RPMI7951 (cell line): ENCODE measurements around the gene MAPT. TPM values are rescaled to one million over a fixed set of nuclear protein-coding genes. Genes with fewer than 3 reads are reported as not detected.
A peak's percentile ranks its signal among the peaks of the same experiment; 100 is the strongest.
"Not testable (repeated sequence)": the region's sequence is repeated elsewhere in the genome, so short reads cannot be mapped to it uniquely, and the experiment has no call there.

Experiments
- DNase-seq: peaks from one replicate; pipeline ENCODE4 v3.0.0-alpha.2; 2012; ENCODE audit warnings: low read depth
- total RNA-seq: library from RNA; depleted of rRNA; stranded (reverse); fragments of >200 nt; shearing (Covaris generic); gene quantifications from 2 replicates; pipeline ENCODE4 v1.2.3, GENCODE V29; 2014

The MAPT gene
- total RNA-seq, 1 experiment from 2014 or later = 0.12 TPM

DNA sequence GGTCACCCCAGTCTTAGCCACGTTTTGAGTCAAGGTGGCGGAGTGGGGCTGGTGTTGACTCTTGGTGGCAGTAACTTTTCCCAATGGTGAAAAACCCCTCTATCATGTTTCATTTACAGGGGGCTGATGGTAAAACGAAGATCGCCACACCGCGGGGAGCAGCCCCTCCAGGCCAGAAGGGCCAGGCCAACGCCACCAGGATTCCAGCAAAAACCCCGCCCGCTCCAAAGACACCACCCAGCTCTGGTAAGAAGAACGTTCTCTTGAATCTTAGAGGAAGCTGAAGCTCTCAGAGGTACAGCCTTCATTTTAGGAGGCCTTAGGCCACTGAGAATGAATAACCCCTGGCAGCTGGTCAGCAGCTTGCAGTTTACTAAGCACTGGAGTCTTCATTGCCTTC, 97.0 kb downstream of the MAPT start:
- DNase-seq = no peak

DNA sequence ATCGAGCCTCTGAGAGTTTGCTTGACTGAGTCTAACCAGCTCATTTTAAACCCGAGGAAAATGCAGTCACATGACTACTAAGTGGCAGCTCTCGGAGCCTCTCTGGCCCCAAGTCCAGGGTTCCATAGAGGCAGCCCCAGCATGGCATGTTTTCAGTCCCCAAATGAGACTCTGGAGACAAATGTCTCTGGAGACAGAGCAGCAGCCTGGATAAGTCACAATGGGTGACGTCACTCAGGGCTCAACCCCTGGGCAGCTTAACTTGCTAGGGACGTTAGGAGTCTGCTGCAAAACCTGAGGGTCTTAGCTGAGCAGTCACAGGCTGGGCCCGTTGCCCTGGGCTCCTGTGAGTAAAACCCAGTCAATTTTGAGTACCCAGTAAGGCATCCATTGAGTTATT, 97.8 kb downstream of the MAPT start:
- DNase-seq = no peak

DNA sequence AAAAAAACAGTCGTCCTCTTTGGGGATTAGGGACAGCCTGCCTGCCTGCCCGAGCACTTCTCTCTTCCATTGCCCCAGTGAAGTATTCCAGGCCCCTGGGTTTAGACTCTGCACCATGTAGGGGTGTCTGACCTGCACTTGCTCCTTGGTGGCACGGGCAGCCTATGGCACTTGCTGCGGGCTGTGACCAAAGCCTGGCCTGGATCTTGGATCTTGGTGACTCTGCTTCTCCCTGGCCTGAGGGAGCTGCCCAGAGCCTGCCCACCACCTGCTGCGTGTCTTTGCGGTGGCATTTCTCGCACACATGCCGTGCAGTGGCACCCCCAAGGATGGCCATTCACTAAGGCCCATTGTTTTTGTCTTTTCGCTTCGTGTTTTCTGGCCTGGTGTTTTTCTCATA, 98.5 kb downstream of the MAPT start:
- no peak for DNase-seq

DNA sequence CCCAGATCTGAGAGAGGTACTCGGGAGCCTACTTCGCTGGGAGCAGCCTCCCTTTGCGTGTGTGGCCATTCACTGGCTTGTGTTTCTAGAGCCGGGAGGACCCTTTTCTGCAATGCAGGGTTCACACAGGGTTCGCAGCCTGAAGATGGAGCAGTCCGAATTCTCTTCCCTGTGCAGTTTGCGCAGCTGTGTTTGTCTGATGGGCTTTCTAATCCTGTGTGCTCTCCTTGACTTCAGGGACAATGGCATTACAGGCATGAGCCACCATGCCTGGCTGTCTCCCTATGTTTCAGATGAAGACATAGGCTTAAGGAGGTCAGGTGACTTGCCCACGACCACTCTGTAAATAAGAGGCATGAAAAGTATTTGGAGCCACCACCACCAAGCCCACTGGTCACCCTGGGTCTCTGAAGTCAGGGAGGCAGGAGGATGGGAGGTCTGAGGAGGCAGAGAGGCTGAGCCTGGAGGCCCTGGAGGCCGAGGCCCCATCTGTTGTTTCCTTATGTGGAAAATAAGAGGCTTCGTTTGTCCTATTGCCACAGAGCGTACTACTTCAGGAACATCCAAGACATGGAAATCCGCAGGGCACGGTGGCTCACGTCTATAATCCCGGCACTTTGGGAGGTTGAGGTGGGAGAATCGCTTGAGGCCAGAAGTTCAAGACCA, 99.7 kb downstream of the MAPT start:
- no peak for DNase-seq

DNA sequence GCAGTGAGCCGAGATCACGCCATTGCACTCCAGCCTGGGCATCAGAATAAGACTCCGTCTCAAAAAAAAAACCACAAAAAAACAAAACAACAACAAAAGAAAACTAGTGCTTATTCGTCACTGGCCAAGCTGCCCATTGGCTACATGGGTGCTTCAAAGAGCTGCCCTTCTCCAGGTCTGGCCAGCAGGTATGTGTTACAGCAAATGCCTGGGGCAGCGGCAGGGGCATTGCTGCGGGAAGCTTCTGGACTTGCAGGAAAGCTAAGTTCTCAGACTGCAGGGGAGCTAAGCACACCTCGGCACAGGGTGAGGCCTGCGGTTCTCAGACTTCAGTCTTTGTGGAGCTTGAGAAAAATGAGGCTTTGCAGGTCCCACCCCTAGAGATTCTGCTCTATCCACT, 100.6 kb downstream of the MAPT start:
- DNase-seq = no peak

DNA sequence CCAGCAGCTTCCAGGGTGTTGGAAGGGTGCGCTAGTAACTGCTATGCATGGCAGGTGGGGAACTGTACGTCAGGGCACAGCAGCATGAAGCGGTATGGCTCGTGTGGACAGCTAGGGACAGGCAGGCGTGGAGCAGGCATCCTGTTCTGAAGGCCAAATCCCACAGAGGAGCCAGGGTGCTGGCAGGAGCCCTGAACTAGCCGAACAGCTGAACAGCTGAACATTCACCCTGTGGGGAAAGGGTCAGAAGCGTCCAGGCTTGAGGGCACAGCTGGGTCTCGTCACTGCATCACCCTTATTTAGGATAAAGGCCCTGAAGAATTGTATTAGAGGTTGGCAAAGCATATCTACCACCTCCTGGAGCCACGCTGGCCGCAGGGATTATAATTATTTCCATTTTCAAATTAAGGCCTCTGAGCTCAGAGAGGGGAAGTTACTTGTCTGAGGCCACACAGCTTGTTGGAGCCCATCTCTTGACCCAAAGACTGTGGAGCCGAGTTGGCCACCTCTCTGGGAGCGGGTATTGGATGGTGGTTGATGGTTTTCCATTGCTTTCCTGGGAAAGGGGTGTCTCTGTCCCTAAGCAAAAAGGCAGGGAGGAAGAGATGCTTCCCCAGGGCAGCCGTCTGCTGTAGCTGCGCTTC, 101.4 kb downstream of the MAPT start:
- DNase-seq = no peak

DNA sequence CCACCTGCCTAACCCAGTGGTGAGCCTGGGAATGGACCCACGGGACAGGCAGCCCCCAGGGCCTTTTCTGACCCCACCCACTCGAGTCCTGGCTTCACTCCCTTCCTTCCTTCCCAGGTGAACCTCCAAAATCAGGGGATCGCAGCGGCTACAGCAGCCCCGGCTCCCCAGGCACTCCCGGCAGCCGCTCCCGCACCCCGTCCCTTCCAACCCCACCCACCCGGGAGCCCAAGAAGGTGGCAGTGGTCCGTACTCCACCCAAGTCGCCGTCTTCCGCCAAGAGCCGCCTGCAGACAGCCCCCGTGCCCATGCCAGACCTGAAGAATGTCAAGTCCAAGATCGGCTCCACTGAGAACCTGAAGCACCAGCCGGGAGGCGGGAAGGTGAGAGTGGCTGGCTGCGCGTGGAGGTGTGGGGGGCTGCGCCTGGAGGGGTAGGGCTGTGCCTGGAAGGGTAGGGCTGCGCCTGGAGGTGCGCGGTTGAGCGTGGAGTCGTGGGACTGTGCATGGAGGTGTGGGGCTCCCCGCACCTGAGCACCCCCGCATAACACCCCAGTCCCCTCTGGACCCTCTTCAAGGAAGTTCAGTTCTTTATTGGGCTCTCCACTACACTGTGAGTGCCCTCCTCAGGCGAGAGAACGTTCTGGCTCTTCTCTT, 102.1 kb downstream of the MAPT start:
- DNase-seq = no peak

DNA sequence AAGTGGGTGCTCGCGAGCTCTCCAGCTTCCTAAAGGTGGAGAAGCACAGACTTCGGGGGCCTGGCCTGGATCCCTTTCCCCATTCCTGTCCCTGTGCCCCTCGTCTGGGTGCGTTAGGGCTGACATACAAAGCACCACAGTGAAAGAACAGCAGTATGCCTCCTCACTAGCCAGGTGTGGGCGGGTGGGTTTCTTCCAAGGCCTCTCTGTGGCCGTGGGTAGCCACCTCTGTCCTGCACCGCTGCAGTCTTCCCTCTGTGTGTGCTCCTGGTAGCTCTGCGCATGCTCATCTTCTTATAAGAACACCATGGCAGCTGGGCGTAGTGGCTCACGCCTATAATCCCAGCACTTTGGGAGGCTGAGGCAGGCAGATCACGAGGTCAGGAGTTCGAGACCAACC, 102.8 kb downstream of the MAPT start:
- no peak for DNase-seq

DNA sequence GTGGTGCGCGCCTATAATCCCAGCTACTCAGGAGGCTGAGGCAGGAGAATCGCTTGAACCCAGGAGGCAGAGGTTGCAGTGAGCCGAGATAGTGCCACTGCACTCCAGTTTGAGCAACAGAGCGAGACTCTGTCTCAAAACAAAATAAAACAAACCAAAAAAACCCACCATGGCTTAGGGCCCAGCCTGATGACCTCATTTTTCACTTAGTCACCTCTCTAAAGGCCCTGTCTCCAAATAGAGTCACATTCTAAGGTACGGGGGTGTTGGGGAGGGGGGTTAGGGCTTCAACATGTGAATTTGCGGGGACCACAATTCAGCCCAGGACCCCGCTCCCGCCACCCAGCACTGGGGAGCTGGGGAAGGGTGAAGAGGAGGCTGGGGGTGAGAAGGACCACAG, 103.3 kb downstream of the MAPT start:
- DNase-seq = no peak

DNA sequence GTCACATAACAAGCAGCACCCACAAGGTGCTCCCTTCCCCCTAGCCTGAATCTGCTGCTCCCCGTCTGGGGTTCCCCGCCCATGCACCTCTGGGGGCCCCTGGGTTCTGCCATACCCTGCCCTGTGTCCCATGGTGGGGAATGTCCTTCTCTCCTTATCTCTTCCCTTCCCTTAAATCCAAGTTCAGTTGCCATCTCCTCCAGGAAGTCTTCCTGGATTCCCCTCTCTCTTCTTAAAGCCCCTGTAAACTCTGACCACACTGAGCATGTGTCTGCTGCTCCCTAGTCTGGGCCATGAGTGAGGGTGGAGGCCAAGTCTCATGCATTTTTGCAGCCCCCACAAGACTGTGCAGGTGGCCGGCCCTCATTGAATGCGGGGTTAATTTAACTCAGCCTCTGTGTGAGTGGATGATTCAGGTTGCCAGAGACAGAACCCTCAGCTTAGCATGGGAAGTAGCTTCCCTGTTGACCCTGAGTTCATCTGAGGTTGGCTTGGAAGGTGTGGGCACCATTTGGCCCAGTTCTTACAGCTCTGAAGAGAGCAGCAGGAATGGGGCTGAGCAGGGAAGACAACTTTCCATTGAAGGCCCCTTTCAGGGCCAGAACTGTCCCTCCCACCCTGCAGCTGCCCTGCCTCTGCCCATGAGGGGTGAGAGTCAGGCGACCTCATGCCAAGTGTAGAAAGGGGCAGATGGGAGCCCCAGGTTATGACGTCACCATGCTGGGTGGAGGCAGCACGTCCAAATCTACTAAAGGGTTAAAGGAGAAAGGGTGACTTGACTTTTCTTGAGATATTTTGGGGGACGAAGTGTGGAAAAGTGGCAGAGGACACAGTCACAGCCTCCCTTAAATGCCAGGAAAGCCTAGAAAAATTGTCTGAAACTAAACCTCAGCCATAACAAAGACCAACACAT, 104.9 kb downstream of the MAPT start, which contains the start of gene STH:
Gene STH, plus strand, starts transcription at position 264 of the 913 bp plus-strand sequence. Its CDS starts 30 bp downstream, at position 294.
- DNase-seq = no peak

DNA sequence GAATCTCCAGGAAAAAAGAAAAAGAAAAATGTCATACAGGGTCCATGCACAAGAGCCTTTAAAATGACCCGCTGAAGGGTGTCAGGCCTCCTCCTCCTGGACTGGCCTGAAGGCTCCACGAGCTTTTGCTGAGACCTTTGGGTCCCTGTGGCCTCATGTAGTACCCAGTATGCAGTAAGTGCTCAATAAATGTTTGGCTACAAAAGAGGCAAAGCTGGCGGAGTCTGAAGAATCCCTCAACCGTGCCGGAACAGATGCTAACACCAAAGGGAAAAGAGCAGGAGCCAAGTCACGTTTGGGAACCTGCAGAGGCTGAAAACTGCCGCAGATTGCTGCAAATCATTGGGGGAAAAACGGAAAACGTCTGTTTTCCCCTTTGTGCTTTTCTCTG, 105.5 kb downstream of the MAPT start:
- DNase-seq = no peak

DNA sequence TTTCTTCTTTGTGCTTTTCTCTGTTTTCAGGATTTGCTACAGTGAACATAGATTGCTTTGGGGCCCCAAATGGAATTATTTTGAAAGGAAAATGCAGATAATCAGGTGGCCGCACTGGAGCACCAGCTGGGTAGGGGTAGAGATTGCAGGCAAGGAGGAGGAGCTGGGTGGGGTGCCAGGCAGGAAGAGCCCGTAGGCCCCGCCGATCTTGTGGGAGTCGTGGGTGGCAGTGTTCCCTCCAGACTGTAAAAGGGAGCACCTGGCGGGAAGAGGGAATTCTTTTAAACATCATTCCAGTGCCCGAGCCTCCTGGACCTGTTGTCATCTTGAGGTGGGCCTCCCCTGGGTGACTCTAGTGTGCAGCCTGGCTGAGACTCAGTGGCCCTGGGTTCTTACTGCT, 105.9 kb downstream of the MAPT start:
- no peak for DNase-seq

DNA sequence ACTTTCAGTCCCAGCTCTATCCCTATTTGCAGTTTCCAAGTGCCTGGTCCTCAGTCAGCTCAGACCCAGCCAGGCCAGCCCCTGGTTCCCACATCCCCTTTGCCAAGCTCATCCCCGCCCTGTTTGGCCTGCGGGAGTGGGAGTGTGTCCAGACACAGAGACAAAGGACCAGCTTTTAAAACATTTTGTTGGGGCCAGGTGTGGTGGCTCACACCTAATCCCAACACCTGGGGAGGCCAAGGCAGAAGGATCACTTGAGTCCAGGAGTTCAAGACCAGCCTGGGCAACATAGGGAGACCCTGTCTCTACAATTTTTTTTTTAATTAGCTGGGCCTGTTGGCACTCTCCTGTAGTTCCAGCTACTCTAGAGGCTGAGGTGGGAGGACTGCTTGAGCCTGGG, 106.4 kb downstream of the MAPT start:
- no peak for DNase-seq

DNA sequence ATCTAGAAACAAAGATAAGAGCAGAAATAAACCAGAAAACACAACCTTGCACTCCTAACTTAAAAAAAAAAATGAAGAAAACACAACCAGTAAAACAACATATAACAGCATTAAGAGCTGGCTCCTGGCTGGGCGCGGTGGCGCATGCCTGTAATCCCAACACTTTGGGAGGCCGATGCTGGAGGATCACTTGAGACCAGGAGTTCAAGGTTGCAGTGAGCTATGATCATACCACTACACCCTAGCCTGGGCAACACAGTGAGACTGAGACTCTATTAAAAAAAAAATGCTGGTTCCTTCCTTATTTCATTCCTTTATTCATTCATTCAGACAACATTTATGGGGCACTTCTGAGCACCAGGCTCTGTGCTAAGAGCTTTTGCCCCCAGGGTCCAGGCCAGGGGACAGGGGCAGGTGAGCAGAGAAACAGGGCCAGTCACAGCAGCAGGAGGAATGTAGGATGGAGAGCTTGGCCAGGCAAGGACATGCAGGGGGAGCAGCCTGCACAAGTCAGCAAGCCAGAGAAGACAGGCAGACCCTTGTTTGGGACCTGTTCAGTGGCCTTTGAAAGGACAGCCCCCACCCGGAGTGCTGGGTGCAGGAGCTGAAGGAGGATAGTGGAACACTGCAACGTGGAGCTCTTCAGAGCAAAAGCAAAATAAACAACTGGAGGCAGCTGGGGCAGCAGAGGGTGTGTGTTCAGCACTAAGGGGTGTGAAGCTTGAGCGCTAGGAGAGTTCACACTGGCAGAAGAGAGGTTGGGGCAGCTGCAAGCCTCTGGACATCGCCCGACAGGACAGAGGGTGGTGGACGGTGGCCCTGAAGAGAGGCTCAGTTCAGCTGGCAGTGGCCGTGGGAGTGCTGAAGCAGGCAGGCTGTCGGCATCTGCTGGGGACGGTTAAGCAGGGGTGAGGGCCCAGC, 107.3 kb downstream of the MAPT start:
- DNase-seq = no peak

DNA sequence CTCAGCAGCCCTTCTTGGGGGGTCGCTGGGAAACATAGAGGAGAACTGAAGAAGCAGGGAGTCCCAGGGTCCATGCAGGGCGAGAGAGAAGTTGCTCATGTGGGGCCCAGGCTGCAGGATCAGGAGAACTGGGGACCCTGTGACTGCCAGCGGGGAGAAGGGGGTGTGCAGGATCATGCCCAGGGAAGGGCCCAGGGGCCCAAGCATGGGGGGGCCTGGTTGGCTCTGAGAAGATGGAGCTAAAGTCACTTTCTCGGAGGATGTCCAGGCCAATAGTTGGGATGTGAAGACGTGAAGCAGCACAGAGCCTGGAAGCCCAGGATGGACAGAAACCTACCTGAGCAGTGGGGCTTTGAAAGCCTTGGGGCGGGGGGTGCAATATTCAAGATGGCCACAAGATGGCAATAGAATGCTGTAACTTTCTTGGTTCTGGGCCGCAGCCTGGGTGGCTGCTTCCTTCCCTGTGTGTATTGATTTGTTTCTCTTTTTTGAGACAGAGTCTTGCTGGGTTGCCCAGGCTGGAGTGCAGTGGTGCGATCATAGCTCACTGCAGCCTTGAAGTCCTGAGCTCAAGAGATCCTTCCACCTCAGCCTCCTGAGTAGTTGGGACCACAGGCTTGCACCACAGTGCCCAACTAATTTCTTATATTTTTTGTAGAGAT, 108.1 kb downstream of the MAPT start:
- DNase-seq = peak; percentile 46

DNA sequence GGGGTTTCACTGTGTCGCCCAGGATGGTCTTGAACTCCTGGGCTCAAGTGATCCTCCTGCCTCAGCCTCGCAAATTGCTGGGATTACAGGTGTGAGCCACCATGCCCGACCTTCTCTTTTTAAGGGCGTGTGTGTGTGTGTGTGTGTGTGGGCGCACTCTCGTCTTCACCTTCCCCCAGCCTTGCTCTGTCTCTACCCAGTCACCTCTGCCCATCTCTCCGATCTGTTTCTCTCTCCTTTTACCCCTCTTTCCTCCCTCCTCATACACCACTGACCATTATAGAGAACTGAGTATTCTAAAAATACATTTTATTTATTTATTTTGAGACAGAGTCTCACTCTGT, 108.6 kb downstream of the MAPT start:
- no peak for DNase-seq

DNA sequence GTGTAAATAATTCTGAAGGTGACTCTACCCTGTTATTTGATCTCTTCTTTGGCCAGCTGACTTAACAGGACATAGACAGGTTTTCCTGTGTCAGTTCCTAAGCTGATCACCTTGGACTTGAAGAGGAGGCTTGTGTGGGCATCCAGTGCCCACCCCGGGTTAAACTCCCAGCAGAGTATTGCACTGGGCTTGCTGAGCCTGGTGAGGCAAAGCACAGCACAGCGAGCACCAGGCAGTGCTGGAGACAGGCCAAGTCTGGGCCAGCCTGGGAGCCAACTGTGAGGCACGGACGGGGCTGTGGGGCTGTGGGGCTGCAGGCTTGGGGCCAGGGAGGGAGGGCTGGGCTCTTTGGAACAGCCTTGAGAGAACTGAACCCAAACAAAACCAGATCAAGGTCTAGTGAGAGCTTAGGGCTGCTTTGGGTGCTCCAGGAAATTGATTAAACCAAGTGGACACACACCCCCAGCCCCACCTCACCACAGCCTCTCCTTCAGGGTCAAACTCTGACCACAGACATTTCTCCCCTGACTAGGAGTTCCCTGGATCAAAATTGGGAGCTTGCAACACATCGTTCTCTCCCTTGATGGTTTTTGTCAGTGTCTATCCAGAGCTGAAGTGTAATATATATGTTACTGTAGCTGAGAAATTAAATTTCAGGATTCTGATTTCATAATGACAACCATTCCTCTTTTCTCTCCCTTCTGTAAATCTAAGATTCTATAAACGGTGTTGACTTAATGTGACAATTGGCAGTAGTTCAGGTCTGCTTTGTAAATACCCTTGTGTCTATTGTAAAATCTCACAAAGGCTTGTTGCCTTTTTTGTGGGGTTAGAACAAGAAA, 109.8 kb downstream of the MAPT start:
- peak; percentile 15 for DNase-seq

DNA sequence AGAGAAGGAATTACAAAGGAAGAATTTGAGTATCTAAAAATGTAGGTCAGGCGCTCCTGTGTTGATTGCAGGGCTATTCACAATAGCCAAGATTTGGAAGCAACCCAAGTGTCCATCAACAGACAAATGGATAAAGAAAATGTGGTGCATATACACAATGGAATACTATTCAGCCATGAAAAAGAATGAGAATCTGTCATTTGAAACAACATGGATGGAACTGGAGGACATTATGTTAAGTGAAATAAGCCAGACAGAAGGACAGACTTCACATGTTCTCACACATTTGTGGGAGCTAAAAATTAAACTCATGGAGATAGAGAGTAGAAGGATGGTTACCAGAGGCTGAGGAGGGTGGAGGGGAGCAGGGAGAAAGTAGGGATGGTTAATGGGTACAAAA, 111.7 kb downstream of the MAPT start:
- not testable (repeated sequence) for DNase-seq

DNA sequence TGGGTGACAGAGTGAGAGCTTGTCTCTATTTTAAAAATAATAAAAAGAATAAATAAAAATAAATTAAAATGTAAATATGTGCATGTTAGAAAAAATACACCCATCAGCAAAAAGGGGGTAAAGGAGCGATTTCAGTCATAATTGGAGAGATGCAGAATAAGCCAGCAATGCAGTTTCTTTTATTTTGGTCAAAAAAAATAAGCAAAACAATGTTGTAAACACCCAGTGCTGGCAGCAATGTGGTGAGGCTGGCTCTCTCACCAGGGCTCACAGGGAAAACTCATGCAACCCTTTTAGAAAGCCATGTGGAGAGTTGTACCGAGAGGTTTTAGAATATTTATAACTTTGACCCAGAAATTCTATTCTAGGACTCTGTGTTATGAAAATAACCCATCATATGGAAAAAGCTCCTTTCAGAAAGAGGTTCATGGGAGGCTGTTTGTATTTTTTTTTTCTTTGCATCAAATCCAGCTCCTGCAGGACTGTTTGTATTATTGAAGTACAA, 113.2 kb downstream of the MAPT start:
- no peak for DNase-seq
